Measurements from ENCODE around the gene NRP2.

GRCh38 chr2:205763708-205764211 lies 81.5 kb downstream of the NRP2 start:
- TF ChIP-seq CTCF (IDR thresholded peaks at IDR 0.05) (no peak), POLR2A (IDR thresholded peaks at IDR 0.05) (no peak)

All from ovary (tissue), 3 donors.